ENCODE results near the gene ANO4.

- TF ChIP-seq CTCF (IDR thresholded peaks at IDR 0.05) (no peak), POLR2A (IDR thresholded peaks at IDR 0.05) (no peak)
Measured at GRCh38 chr12:100901266-100901665, 106.7 kb downstream of the ANO4 start.

Data from prostate gland (tissue), 2 donors.